ENCODE results near the gene FGF19. TPM values are rescaled to one million over a fixed set of nuclear protein-coding genes. Genes with fewer than 3 reads are reported as not detected.

The FGF19 gene
- total RNA-seq, 2 experiments from 2014 or later, result not detected

GRCh38 chr11:69654660-69655478 is 49.0 kb downstream of the FGF19 start:
- no peak overlapping the region for H3K27ac ChIP-seq (ENCODE audit: low read depth, low read length, poor library complexity, severe bottlenecking)
- TF ChIP-seq, protein P1, sequence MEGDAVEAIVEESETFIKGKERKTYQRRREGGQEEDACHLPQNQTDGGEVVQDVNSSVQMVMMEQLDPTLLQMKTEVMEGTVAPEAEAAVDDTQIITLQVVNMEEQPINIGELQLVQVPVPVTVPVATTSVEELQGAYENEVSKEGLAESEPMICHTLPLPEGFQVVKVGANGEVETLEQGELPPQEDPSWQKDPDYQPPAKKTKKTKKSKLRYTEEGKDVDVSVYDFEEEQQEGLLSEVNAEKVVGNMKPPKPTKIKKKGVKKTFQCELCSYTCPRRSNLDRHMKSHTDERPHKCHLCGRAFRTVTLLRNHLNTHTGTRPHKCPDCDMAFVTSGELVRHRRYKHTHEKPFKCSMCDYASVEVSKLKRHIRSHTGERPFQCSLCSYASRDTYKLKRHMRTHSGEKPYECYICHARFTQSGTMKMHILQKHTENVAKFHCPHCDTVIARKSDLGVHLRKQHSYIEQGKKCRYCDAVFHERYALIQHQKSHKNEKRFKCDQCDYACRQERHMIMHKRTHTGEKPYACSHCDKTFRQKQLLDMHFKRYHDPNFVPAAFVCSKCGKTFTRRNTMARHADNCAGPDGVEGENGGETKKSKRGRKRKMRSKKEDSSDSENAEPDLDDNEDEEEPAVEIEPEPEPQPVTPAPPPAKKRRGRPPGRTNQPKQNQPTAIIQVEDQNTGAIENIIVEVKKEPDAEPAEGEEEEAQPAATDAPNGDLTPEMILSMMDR (conservative IDR thresholded peaks at IDR 0.05; ENCODE audit: low read length), result no peak
- TF ChIP-seq EZH2phosphoT487 (IDR thresholded peaks at IDR 0.05; ENCODE audit: borderline replicate concordance, low read depth, low read length), result no peak
- H2AFZ ChIP-seq (ENCODE audit: low read length), result no peak overlapping the region
- no peak for DNase-seq (ENCODE audit: low spot score)
- no peaks in the 10 kb centered on the region for H3K4me1 ChIP-seq (ENCODE audit: insufficient read depth, low read length, poor library complexity, severe bottlenecking)
- no peaks in the 10 kb centered on the region for H3K9me3 ChIP-seq (ENCODE audit: low read length)
- no peaks in the 10 kb centered on the region for H3K36me3 ChIP-seq (ENCODE audit: insufficient read depth, low read length)
- intact Hi-C loops (cut with micrococcal nuclease; ENCODE audit: unreplicated experiment), result no loop called here
- no TSS peak for BruUV-seq (replicated peaks)
- H3K79me2 ChIP-seq (ENCODE audit: insufficient read depth, low read depth, low read length), result no peaks in the 10 kb centered on the region
- ChIA-PET POLR2A (no interaction called here), CTCF (ENCODE audit: unreplicated experiment) (no interaction called here)
- H3K4me3 ChIP-seq (ENCODE audit: low read depth, low read length, poor library complexity, severe bottlenecking), result no peak overlapping the region
- no peaks in the 10 kb centered on the region for H4K20me1 ChIP-seq (ENCODE audit: insufficient read depth, low read length)
- no peaks in the 10 kb centered on the region for H3K9me2 ChIP-seq (ENCODE audit: insufficient read depth, low read length)
- no peak overlapping the region for H3K4me2 ChIP-seq (ENCODE audit: low read length)

GRCh38 chr11:69654001-69654659 is 49.7 kb downstream of the FGF19 start:
- CTCF ChIA-PET (ENCODE audit: unreplicated experiment), result no interaction called here
- Histone ChIP-seq H4K20me1 (ENCODE audit: insufficient read depth, low read length) (no peaks in the 10 kb centered on the region), H3K27ac (ENCODE audit: low read depth, low read length, poor library complexity, severe bottlenecking) (no peak overlapping the region), H3K4me2 (ENCODE audit: low read length) (no peak overlapping the region), H3K4me3 (ENCODE audit: low read depth, low read length, poor library complexity, severe bottlenecking) (no peak overlapping the region), H3K4me1 (ENCODE audit: insufficient read depth, low read length, poor library complexity, severe bottlenecking) (no peaks in the 10 kb centered on the region), H2AFZ (ENCODE audit: low read length) (no peak overlapping the region), H3K9me2 (ENCODE audit: insufficient read depth, low read length) (no peaks in the 10 kb centered on the region), H3K9me3 (ENCODE audit: low read length) (no peaks in the 10 kb centered on the region), H3K79me2 (ENCODE audit: insufficient read depth, low read depth, low read length) (no peaks in the 10 kb centered on the region), H3K36me3 (ENCODE audit: insufficient read depth, low read length) (no peaks in the 10 kb centered on the region)
- DNase-seq (ENCODE audit: low spot score), result no peak
- no TSS peak for BruUV-seq (replicated peaks)
- TF ChIP-seq, protein P1 (conservative IDR thresholded peaks at IDR 0.05; ENCODE audit: low read length), result no peak
- TF ChIP-seq EZH2phosphoT487 (IDR thresholded peaks at IDR 0.05; ENCODE audit: borderline replicate concordance, low read depth, low read length), result no peak
- POLR2A ChIA-PET, result no interaction called here
- intact Hi-C loops (cut with micrococcal nuclease; ENCODE audit: unreplicated experiment), result no loop called here

DNA sequence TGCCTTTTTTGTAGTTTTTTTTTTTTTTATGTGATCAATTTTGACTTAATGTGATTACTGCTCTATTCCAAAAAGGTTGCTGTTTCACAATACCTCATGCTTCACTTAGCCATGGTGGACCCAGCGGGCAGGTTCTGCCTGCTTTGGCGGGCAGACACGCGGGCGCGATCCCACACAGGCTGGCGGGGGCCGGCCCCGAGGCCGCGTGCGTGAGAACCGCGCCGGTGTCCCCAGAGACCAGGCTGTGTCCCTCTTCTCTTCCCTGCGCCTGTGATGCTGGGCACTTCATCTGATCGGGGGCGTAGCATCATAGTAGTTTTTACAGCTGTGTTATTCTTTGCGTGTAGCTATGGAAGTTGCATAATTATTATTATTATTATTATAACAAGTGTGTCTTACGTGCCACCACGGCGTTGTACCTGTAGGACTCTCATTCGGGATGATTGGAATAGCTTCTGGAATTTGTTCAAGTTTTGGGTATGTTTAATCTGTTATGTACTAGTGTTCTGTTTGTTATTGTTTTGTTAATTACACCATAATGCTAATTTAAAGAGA is 50.3 kb downstream of the FGF19 start:
- DNase-seq (ENCODE audit: low spot score), result no peak
- BruUV-seq (replicated peaks), result no TSS peak

More for the DNA sequence above, 50.3 kb downstream of the FGF19 start:
- Histone ChIP-seq H3K4me1 (ENCODE audit: insufficient read depth, low read length, poor library complexity, severe bottlenecking) (no peaks in the 10 kb centered on the region), H3K4me2 (ENCODE audit: low read length) (no peak overlapping the region), H3K79me2 (ENCODE audit: insufficient read depth, low read depth, low read length) (no peaks in the 10 kb centered on the region), H3K9me2 (ENCODE audit: insufficient read depth, low read length) (no peaks in the 10 kb centered on the region), H3K27ac (ENCODE audit: low read depth, low read length, poor library complexity, severe bottlenecking) (no peak overlapping the region), H3K36me3 (ENCODE audit: insufficient read depth, low read length) (no peaks in the 10 kb centered on the region), H3K9me3 (ENCODE audit: low read length) (no peaks in the 10 kb centered on the region), H2AFZ (ENCODE audit: low read length) (no peak overlapping the region), H3K4me3 (ENCODE audit: low read depth, low read length, poor library complexity, severe bottlenecking) (no peak overlapping the region), H4K20me1 (ENCODE audit: insufficient read depth, low read length) (no peaks in the 10 kb centered on the region)
- no peak for TF ChIP-seq EZH2phosphoT487 (IDR thresholded peaks at IDR 0.05; ENCODE audit: borderline replicate concordance, low read depth, low read length)
- TF ChIP-seq, protein P1 (conservative IDR thresholded peaks at IDR 0.05; ENCODE audit: low read length), result no peak
- ChIA-PET CTCF (ENCODE audit: unreplicated experiment) (no interaction called here), POLR2A (no interaction called here)
- intact Hi-C loops (cut with micrococcal nuclease; ENCODE audit: unreplicated experiment), result no loop called here

Measured in OCI-LY7 (cell line).